Fibroblast of villous mesenchyme (primary cell): Measurements from ENCODE around the gene SYNRG. TPM values are rescaled to one million over a fixed set of nuclear protein-coding genes. Genes with fewer than 3 reads are reported as not detected.
A peak's percentile ranks its signal among the peaks of the same experiment; 100 is the strongest.

ENCODE experiments used
- DNase-seq: peaks from one replicate; pipeline ENCODE4 v3.0.0-alpha.2; 2010; ENCODE audit warnings: low read depth
- H3K4me3 ChIP-seq: 2 replicates; pipeline ENCODE4 v1.5.1; 2011; ENCODE audit warnings: low read depth, mild to moderate bottlenecking, low read length
- total RNA-seq: library from RNA; depleted of rRNA; stranded (reverse); fragments of >200 nt; gene quantifications from 2 replicates; pipeline ENCODE4 v1.2.3, GENCODE V29; 2012
- TF ChIP-seq, protein P1 (sequence below): IDR thresholded peaks from 2 replicates; pipeline ENCODE4 v1.5.1; 2012; ENCODE audit warnings: low read depth, mild to moderate bottlenecking, low read length; ENCODE audit not compliant: insufficient read depth

Gene SYNRG
- total RNA-seq, 1 donor: 22.5 TPM

DNA sequence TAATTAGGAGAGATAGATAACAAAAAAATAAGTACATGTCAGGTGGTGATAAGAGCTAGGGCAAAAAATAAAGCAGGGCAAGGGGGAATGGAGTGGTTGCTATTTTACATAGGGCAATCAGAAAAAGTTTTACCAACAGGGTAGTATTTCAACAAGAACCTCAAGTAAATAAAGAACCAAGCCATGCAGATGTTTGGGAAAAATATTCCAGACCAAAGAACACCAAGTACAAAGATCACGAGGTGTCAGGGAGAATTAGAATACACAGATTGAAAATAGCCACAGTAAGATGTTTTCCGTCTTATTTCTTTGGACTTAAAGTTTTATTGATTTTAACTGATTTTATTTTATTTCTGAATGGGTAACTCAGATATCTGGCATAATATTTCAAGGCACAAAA is 11.1 kb downstream of the SYNRG start:
- DNase-seq: no peak
- H3K4me3 ChIP-seq: no peak overlapping the region
- TF ChIP-seq, protein P1, sequence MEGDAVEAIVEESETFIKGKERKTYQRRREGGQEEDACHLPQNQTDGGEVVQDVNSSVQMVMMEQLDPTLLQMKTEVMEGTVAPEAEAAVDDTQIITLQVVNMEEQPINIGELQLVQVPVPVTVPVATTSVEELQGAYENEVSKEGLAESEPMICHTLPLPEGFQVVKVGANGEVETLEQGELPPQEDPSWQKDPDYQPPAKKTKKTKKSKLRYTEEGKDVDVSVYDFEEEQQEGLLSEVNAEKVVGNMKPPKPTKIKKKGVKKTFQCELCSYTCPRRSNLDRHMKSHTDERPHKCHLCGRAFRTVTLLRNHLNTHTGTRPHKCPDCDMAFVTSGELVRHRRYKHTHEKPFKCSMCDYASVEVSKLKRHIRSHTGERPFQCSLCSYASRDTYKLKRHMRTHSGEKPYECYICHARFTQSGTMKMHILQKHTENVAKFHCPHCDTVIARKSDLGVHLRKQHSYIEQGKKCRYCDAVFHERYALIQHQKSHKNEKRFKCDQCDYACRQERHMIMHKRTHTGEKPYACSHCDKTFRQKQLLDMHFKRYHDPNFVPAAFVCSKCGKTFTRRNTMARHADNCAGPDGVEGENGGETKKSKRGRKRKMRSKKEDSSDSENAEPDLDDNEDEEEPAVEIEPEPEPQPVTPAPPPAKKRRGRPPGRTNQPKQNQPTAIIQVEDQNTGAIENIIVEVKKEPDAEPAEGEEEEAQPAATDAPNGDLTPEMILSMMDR: no peak

DNA sequence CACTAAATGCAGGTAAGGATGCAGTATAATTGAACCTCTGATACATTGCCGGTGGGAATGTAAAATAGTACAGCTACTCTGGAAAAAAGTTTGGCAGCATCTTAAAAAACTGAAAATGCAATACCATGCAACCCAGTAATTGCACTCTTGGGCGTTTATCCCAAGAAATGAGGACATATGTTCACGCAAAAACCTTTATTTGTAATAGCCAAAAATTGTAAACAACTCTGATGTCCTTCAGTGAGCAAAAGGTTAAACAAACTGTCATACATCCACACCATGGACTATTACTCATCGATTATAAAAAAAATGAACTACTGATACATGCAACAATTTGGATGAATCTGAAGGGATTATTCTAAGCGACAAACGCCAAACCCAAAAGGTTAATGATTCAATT is 16.9 kb downstream of the SYNRG start:
- H3K4me3 ChIP-seq: no peak overlapping the region
- peak; percentile 71 for DNase-seq
- TF ChIP-seq, protein P1: no peak

DNA sequence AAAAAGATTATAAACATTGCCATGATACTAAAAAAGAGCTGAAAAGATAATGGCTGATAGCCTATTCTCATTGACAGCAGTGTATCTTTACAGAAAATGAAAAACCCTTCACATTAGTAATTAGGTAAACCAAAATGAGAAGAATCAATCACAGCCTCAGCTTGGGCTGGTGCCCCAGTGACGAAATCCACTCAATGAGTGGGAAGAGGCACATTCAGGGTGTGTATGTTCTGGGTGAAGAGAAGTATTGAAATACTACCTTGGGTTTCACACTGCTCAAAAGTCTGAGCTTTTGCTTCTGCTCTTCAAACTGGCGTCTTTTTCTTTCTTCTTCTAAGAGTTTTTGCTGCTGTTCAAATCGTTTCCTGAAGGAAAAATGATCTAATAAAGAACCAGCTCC is 24.2 kb downstream of the SYNRG start:
- DNase-seq: no peak
- TF ChIP-seq, protein P1: no peak

DNA sequence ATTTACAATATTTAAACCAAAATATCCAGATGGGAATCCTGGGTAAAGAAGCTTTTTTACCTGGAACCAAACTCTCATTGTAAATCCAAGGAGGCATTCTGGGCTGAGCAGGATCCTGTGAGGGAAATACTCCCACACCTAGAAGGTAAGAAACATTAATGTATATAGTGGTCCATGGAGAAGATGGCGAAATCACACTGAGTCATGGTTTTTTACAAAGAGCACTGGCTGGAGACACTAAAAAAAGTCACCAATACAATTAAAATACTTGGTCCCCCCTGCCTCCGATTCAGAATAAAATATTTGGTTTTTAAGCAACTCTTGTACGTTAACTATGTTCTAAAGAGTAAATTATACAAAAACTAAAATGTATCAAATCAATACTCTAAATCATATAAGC is 32.9 kb downstream of the SYNRG start:
- peak; percentile 24 for DNase-seq
- H3K4me3 ChIP-seq: no peak overlapping the region
- TF ChIP-seq, protein P1: no peak

More for the DNA sequence above, 24.2 kb downstream of the SYNRG start:
- no peak overlapping the region for H3K4me3 ChIP-seq

DNA sequence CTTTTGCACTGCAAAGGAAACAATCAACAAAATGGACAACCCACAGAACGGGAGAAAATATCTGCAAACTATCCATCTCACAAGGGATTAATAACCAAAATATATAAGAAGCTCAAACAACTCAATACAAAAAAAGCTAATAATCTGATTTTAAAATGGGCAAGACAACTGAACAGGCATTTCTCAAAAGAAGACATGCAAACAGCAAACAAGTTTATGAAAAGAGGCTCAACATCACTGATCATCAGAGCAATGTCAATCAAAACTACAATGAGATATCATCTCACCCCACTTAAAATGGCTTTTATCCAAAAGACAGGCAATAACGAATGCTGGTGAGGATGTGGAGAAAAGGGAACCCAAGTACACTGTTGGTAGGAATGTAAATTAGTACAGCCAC is 34.8 kb downstream of the SYNRG start:
- H3K4me3 ChIP-seq: no peak overlapping the region
- no peak for DNase-seq
- TF ChIP-seq, protein P1: no peak

DNA sequence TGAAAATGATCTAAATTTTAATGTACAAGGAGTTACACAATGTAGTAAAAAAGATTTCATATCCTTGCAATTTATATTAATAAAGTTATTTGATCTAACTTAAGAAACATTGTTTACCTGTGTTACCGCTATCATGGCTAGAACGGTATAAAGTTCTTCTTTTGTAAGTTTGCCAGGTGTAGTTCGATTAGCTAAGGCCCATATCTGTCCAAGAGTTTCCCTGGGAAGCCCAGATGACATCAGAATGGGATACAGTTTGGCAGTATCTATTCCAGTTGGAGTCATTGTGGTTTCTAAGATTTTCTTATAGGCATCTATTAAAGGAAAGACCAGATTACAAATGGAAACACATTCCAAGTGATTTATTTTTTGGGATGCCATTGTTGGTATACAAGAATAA is 37.5 kb downstream of the SYNRG start:
- H3K4me3 ChIP-seq: no peak overlapping the region
- DNase-seq: no peak
- TF ChIP-seq, protein P1: no peak

DNA sequence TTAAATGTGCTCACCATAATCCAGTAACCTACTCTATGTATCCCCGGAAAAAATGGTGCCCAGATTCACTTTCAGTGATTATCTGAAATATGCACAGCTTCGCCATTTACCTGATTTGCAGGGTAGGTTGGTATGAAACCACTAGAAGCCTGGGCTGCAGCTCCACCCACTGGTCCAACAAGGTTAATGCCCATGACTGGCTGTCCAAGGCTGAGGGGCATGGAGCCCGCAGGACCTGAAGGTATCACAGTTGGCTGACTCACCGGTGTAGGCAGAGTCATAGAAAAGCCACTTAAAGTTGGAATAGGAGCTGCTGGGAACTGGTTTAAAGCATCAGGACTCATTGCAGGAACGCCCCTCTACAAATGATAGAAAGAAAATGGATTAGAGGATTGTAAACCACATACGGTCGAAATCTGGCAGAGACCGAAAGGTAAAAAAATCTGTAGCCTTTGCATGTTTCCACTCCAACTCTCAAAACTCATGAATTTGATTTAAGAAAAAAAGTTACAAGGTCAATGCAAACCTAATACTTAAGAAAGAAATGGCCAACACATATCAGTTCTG is 38.6 kb downstream of the SYNRG start:
- TF ChIP-seq, protein P1: peak; percentile 68
- peak; percentile 51 for DNase-seq
- H3K4me3 ChIP-seq: no peak overlapping the region
